Kidney epithelial cell (primary cell): Measurements from ENCODE around the gene ROR2. TPM values are rescaled to one million over a fixed set of nuclear protein-coding genes. Genes with fewer than 3 reads are reported as not detected.

ENCODE experiments used
- DNase-seq: peaks from one replicate; pipeline ENCODE4 v3.0.0-alpha.2; 2010; ENCODE audit warnings: low read depth
- H3K27me3 ChIP-seq: 2 replicates; pipeline ENCODE4 v1.6.0; 2011; ENCODE audit warnings: low read length; ENCODE audit not compliant: control insufficient read depth, insufficient read depth
- H3K36me3 ChIP-seq: 2 replicates; pipeline ENCODE4 v1.5.1; 2011; ENCODE audit warnings: low read length; ENCODE audit not compliant: control insufficient read depth, insufficient read depth
- H3K4me3 ChIP-seq: 2 replicates; pipeline ENCODE4 v1.5.1; 2011; ENCODE audit warnings: low read depth, mild to moderate bottlenecking, control low read depth, low read length
- total RNA-seq: library from RNA; depleted of rRNA; stranded (reverse); fragments of >200 nt; gene quantifications from 2 replicates; pipeline ENCODE4 v1.2.3, GENCODE V29; 2015
- TF ChIP-seq, protein P1 (sequence below): IDR thresholded peaks from 2 replicates; pipeline ENCODE4 v1.5.1; 2011; ENCODE audit warnings: mild to moderate bottlenecking, moderate library complexity, low read length, control low read depth, inconsistent platforms; ENCODE audit not compliant: insufficient read depth, poor library complexity, severe bottlenecking

The ROR2 gene
- total RNA-seq, 1 donor from 2014 or later: 1.2 TPM

DNA sequence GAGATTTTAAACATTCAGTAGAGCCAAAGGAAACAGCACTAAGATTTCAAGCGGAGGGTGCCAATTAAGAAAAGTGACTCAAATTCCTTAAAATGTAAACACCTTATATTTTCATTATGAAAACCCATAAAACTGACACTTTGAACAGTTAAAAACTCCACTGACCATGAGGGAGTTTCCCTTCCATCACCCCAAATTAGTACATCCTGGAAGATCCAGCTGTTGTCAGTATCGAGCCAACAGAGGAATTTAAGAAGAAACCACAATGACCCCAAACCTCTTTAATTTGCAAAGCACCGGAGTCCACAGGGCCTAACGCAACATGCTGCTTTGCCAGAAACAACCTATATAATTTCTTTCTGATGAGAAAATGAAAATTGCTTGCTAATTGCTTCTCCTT is 41.3 kb downstream of the ROR2 start:
- H3K36me3 ChIP-seq: no peaks in the 10 kb centered on the region
- no peak overlapping the region for H3K4me3 ChIP-seq
- TF ChIP-seq, protein P1, sequence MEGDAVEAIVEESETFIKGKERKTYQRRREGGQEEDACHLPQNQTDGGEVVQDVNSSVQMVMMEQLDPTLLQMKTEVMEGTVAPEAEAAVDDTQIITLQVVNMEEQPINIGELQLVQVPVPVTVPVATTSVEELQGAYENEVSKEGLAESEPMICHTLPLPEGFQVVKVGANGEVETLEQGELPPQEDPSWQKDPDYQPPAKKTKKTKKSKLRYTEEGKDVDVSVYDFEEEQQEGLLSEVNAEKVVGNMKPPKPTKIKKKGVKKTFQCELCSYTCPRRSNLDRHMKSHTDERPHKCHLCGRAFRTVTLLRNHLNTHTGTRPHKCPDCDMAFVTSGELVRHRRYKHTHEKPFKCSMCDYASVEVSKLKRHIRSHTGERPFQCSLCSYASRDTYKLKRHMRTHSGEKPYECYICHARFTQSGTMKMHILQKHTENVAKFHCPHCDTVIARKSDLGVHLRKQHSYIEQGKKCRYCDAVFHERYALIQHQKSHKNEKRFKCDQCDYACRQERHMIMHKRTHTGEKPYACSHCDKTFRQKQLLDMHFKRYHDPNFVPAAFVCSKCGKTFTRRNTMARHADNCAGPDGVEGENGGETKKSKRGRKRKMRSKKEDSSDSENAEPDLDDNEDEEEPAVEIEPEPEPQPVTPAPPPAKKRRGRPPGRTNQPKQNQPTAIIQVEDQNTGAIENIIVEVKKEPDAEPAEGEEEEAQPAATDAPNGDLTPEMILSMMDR: no peak
- H3K27me3 ChIP-seq: peaks cover 6% of the 10 kb centered on the region
- no peak for DNase-seq

DNA sequence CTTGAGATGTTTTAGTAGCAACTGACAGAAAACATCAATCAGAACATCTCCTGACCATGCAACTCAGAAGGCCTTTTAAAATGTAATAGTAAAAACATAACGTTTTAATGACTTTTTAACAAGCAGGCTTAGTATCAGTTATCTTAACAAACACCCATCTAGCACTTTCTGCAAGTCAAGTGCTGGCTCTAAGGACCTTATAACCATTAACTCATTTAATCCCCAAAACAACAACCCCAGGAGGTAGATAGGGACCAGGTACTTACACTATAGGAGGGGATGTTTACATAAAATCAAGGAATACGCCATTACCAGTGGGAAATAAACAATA is 41.8 kb downstream of the ROR2 start:
- DNase-seq: no peak
- Histone ChIP-seq H3K4me3 (no peak overlapping the region), H3K27me3 (peaks cover 6% of the 10 kb centered on the region), H3K36me3 (no peaks in the 10 kb centered on the region)
- TF ChIP-seq, protein P1: no peak

DNA sequence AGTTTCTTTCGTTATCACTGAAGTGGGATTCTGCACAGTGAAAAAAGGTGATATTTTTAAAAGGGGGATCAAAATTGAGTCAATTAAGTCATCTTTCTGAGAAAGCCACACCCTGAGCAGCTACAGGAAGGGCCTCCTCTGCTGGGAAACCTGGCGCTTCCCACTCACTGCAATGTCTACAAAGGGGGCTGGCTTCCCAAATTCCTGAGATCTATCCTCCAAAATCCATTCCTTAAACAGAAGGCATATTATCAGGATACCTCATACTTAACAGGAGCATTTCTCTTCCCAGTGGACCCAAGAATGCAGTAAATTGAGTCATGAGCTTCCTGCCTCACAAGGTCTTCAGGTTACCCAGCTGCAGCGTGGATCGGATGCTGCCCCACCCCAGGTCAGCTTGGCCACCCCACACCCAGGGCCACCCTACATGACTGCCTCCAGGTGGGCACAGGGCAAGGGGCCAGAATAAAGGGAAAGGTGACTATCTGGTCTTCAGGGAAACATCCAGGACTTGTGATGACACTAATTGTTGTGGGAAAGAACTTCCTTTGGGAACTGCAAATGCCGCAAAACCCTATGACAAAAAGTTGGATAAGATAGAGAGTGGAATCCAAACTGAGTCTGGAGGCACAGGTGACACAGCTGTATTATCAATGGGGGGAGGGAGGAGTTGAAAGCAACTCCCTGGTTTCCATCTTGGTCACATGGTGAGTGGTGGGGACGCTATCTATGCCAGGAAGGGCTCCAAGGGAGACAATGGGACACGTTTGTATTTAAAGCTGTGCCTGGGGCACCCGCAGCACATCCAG is 42.3 kb downstream of the ROR2 start:
- no peaks in the 10 kb centered on the region for H3K36me3 ChIP-seq
- H3K4me3 ChIP-seq: no peak overlapping the region
- peaks cover 6% of the 10 kb centered on the region for H3K27me3 ChIP-seq
- no peak for DNase-seq
- TF ChIP-seq, protein P1: no peak

DNA sequence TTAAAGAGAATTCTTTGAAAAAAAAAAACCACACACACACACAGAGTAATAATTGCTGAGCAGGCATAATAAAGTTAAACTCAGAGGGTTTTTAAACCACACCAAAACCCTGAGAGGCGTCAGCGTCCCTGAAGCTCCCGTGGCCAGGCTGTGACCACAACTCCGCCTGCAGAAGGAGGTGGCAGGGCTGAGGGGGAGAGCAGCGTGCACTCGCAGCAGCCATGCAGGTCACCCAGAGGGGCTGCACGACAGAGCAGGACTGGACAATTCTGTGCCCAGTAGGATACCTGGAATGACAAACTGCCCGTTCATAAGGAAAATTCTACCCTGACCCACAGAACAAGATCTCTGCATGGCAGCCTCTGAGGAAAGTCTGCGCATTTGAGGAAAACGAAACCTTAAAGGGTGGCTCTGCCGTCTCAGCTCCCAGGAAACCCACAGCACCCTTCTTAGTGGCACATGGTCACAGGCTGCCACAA is 44.0 kb downstream of the ROR2 start:
- Histone ChIP-seq H3K27me3 (peaks cover 6% of the 10 kb centered on the region), H3K36me3 (no peaks in the 10 kb centered on the region), H3K4me3 (peak overlapping the region; percentile 20)
- DNase-seq: no peak
- TF ChIP-seq, protein P1: no peak

DNA sequence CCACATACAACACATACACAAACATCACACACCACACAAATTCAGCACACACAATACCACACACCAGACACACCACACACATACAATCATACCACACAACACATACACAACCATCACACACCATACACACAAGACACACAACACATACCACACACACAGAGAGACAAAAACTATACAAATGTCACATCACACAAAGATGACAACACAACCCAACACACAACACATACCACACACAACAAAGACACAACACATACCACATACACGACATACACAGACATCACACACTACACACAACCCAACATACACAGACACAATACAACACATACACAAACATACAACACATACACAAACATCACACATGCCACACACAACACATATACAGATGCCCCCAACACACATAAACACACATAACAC is 44.8 kb downstream of the ROR2 start:
- H3K4me3 ChIP-seq: no peak overlapping the region
- TF ChIP-seq, protein P1: no peak
- no peaks in the 10 kb centered on the region for H3K36me3 ChIP-seq
- peaks cover 6% of the 10 kb centered on the region for H3K27me3 ChIP-seq
- DNase-seq: no peak

DNA sequence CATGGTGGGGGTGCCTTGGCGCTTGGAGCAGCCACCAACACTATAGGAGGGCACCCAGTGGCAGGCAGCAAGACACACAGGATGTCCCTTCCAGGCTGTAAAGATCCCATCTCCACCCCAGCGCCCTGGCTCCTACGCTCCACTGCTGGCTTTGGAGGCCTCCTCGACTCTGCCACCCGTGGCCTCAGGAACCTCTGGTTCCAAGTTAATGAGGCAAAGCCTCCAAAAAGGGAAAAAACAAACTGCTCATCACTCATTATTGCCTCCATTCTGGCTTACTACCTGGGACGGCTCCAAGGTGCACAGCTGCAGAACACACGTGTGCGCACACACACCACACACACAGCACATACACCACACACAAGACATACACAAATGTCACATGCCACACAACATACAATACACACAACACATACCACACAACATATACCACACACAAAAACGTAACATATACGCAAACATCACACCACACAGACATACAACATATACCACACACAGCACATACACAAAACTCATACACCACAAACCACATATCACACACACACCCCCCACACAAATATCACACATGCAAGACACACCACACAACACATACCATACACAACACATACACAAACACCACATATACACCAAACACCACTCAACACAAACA is 45.3 kb downstream of the ROR2 start:
- DNase-seq: no peak
- no peaks in the 10 kb centered on the region for H3K36me3 ChIP-seq

More for the DNA sequence above, 45.3 kb downstream of the ROR2 start:
- H3K27me3 ChIP-seq: peaks cover 8% of the 10 kb centered on the region
- no peak overlapping the region for H3K4me3 ChIP-seq
- TF ChIP-seq, protein P1: no peak
